GM12878 (cell line): ENCODE measurements around the gene CD180. TPM values are rescaled to one million over a fixed set of nuclear protein-coding genes. Genes with fewer than 3 reads are reported as not detected.

Experiments
- ATAC-seq: fragments of 200-7000 bp; cut with Tn5 transposase; 3 replicates; pipeline ENCODE4 v1.9.1; 2020; ENCODE audit warnings: mild to moderate bottlenecking, moderate library complexity
- BruUV-seq: library from RNA; stranded (reverse); fragments of 400-500 nt; replicated peaks from 2 replicates; lab custom pipeline; 2021; lab: Mats Ljungman, UMichigan
- CTCF ChIA-PET: fragments of 300-600 bp; sonication (Branson Sonifier 250); formaldehyde crosslinking; extraction: SDS; loops from one replicate; lab custom pipeline; 2021; ENCODE audit warnings: inconsistent platforms; lab: Yijun Ruan, JAX
- POLR2A ChIA-PET: fragments of 350-600 bp; formaldehyde crosslinking; extraction: SDS; loops from one replicate; lab custom pipeline; 2021; ENCODE audit warnings: inconsistent platforms; lab: Charles Lee
- RAD21 ChIA-PET: fragments of 300-600 bp; sonication (Branson Sonifier 250); formaldehyde crosslinking; loops from one replicate; lab custom pipeline; 2023; ENCODE audit warnings: antibody characterized with exemption; ENCODE audit not compliant: unreplicated experiment; lab: Charles Lee
- SMC1A ChIA-PET: fragments of 300-600 bp; sonication (Branson Sonifier 250); formaldehyde crosslinking; loops from one replicate; lab custom pipeline; 2023; ENCODE audit not compliant: unreplicated experiment, uncharacterized antibody; lab: Charles Lee
- DNase-seq: peaks from one replicate; pipeline ENCODE4 v3.0.0-alpha.2; 2011; ENCODE audit warnings: low read depth, low spot score
- FAIRE-seq: peaks from 3 replicates; lab custom pipeline; 2011; peaks lifted over from hg19 to GRCh38; lab: Jason Lieb, UNC
- H2AFZ ChIP-seq: 2 replicates; pipeline ENCODE4 v1.6.0; 2011; ENCODE audit warnings: low read depth, low read length, control low read depth; ENCODE audit not compliant: control insufficient read depth
- H3K27ac ChIP-seq: 2 replicates; pipeline ENCODE4 v1.5.1; 2011; ENCODE audit warnings: control low read depth; ENCODE audit not compliant: control insufficient read depth, insufficient read depth
- H3K27me3 ChIP-seq, 2 experiments: replicated peaks in 1 of 2; 2 replicates each; pipeline versions ENCODE4 v1.6.0 to v1.6.1; 2011; ENCODE audit warnings: low read length in 1 of 2; ENCODE audit not compliant: control insufficient read depth in 2 of 2, insufficient read depth in 2 of 2
- H3K36me3 ChIP-seq, 2 experiments: 2 replicates each; pipeline ENCODE4 v1.5.1; 2011; ENCODE audit warnings: low read length in 1 of 2; ENCODE audit not compliant: control insufficient read depth in 2 of 2, insufficient read depth in 2 of 2
- H3K4me1 ChIP-seq: 2 replicates; pipeline ENCODE4 v1.6.1; 2011; ENCODE audit warnings: mild to moderate bottlenecking, low read length, moderate library complexity, mixed read lengths; ENCODE audit not compliant: control insufficient read depth, insufficient read depth
- H3K4me2 ChIP-seq: 2 replicates; pipeline ENCODE4 v1.6.0; 2011; ENCODE audit warnings: control low read depth; ENCODE audit not compliant: control insufficient read depth, insufficient read depth
- H3K4me3 ChIP-seq: fragments of 200-600 bp; sonication (generic); 2 replicates; pipeline ENCODE4 v1.5.1; 2016
- H3K79me2 ChIP-seq: 2 replicates; pipeline ENCODE4 v1.6.0; 2011; ENCODE audit warnings: low read length; ENCODE audit not compliant: control insufficient read depth, insufficient read depth
- H3K9ac ChIP-seq: 2 replicates; pipeline ENCODE4 v1.8.0; 2011; ENCODE audit warnings: low read length, control low read depth, mixed read lengths; ENCODE audit not compliant: control insufficient read depth, insufficient read depth
- H3K9me3 ChIP-seq: replicated peaks from 3 replicates; pipeline ENCODE4 v1.5.1; 2011; ENCODE audit warnings: mild to moderate bottlenecking, low read length; ENCODE audit not compliant: control insufficient read depth, insufficient read depth
- H4K20me1 ChIP-seq: 2 replicates; pipeline ENCODE4 v1.6.0; 2011; ENCODE audit not compliant: control insufficient read depth, insufficient read depth
- CEBPB ChIP-seq, 2 experiments: fragments of 150-350 bp in 1 of 2; IDR thresholded peaks; 2 replicates each; pipeline ENCODE4 v1.6.1; 2012 to 2014; ENCODE audit warnings: low read depth in 2 of 2, low read length in 2 of 2, borderline replicate concordance in 1 of 2, inconsistent platforms in 1 of 2
- CTCF ChIP-seq, 3 experiments: IDR thresholded peaks in 2 of 3; conservative IDR thresholded peaks in 1 of 3; 2 replicates each; pipeline ENCODE4 v1.5.1; 2011; ENCODE audit warnings: low read depth in 3 of 3, low read length in 3 of 3, mild to moderate bottlenecking in 3 of 3, control low read depth in 2 of 3, moderate library complexity in 2 of 3, inconsistent platforms in 1 of 3, mixed read lengths in 1 of 3; ENCODE audit not compliant: control insufficient read depth in 2 of 3, insufficient read depth in 1 of 3; ENCODE audit errors: extremely low read depth in 1 of 3
- EED ChIP-seq: sonication (generic); IDR thresholded peaks from 2 replicates; pipeline ENCODE4 v1.6.1; 2016; ENCODE audit warnings: antibody characterized with exemption, low read depth
- IRF3 ChIP-seq: fragments of 450-650 bp; IDR thresholded peaks from 2 replicates; pipeline ENCODE4 v1.6.1; 2014; ENCODE audit warnings: mild to moderate bottlenecking
- LARP7 ChIP-seq: fragments of 450-650 bp; IDR thresholded peaks from 2 replicates; pipeline ENCODE4 v1.6.1; 2017; ENCODE audit warnings: mild to moderate bottlenecking
- NBN ChIP-seq: fragments of 450-650 bp; IDR thresholded peaks from 2 replicates; pipeline ENCODE4 v1.6.1; 2016
- NFXL1 ChIP-seq: fragments of 450-650 bp; IDR thresholded peaks from 2 replicates; pipeline ENCODE4 v1.6.1; 2017; ENCODE audit warnings: antibody characterized with exemption, mild to moderate bottlenecking, borderline replicate concordance
- NFYB ChIP-seq: IDR thresholded peaks from 2 replicates; pipeline ENCODE4 v1.6.1; 2011; ENCODE audit warnings: low read depth, mild to moderate bottlenecking, low read length, improper control_type of control experiment, moderate library complexity; ENCODE audit not compliant: insufficient read depth
- PAX5 ChIP-seq: IDR thresholded peaks from 2 replicates; pipeline ENCODE4 v1.6.1; 2011; ENCODE audit warnings: low read depth, low read length, borderline replicate concordance
- RAD21 ChIP-seq: IDR thresholded peaks from 2 replicates; pipeline ENCODE4 v1.6.1; 2011; ENCODE audit warnings: mild to moderate bottlenecking, low read depth, low read length, moderate library complexity; ENCODE audit not compliant: insufficient read depth
- RCOR1 ChIP-seq: conservative IDR thresholded peaks from 2 replicates; pipeline ENCODE4 v1.6.1; 2012; ENCODE audit warnings: low read depth, low read length, improper control_type of control experiment
- SMC3 ChIP-seq: IDR thresholded peaks from 2 replicates; pipeline ENCODE4 v1.6.1; 2011; ENCODE audit warnings: low read length, improper control_type of control experiment, borderline replicate concordance
- STAT1 ChIP-seq: fragments of 450-650 bp; conservative IDR thresholded peaks from 2 replicates; pipeline ENCODE4 v1.6.1; 2014; ENCODE audit warnings: antibody characterized with exemption, mild to moderate bottlenecking
- TCF7 ChIP-seq: IDR thresholded peaks from 2 replicates; pipeline ENCODE4 v1.6.1; 2014; ENCODE audit warnings: antibody characterized with exemption, borderline replicate concordance
- YBX1 ChIP-seq: fragments of 450-650 bp; IDR thresholded peaks from 2 replicates; pipeline ENCODE4 v1.6.1; 2016; ENCODE audit warnings: antibody characterized with exemption
- YY1 ChIP-seq: IDR thresholded peaks from 2 replicates; pipeline ENCODE4 v1.6.1; 2011; ENCODE audit warnings: low read depth, mild to moderate bottlenecking, low read length
- ZBED1 ChIP-seq: IDR thresholded peaks from 2 replicates; pipeline ENCODE4 v1.6.1; 2016; ENCODE audit warnings: borderline replicate concordance
- ZBTB11 ChIP-seq: fragments of 450-650 bp; formaldehyde crosslinking; IDR thresholded peaks from 2 replicates; pipeline ENCODE4 v1.5.0; 2022; ENCODE audit warnings: mild to moderate bottlenecking, missing genetic modification characterization
- WGBS: methylation state at CpG from one replicate; pipeline ENCODE4 v1.1.6; 2016; ENCODE audit warnings: low lambda C conversion rate; ENCODE audit not compliant: insufficient replicate concordance, insufficient coverage; ENCODE audit errors: missing lambda C conversion rate; 5-methylcytosine and 5-hydroxymethylcytosine counted together
- in situ Hi-C: fragments of 300-500 bp; cut with MboI; formaldehyde crosslinking; loops from 9 replicates; pipeline ENCODE4 v1.14.3; 2018; ENCODE audit warnings: mixed read lengths
- intact Hi-C: fragments of 100-400 bp; cut with micrococcal nuclease; formaldehyde crosslinking; loops from one replicate; pipeline ENCODE4 v1.14.2; 2022; ENCODE audit not compliant: unreplicated experiment
- polyA plus RNA-seq, 11 experiments: library from polyadenylated mRNA; depleted of rRNA in 4 of 11; unstranded in 6 of 11; stranded (reverse) in 5 of 11; fragments of >200 nt; fragmentation: Nextera tagmentation in 4 of 11; fragmentation: Illumina TruSeq in 1 of 11; extraction: Ambion mirVana in 4 of 11; extraction: Trizol in 1 of 11; gene quantifications; 1 replicate in 1 of 11; 2 replicates in 10 of 11; pipeline versions ENCODE4 v1.2.1 to v1.2.3, GENCODE V29; 2011 to 2016; ENCODE audit warnings: inconsistent platforms in 2 of 11, missing spikeins in 2 of 11, low read depth in 1 of 11
- total RNA-seq, 4 experiments: library from RNA; depleted of rRNA in 3 of 4; stranded (reverse); fragments of >200 nt in 3 of 4; fragmentation: Illumina TruSeq in 1 of 4; extraction: Trizol in 1 of 4; gene quantifications; 2 replicates each; pipeline versions ENCODE4 v1.2.1 to v1.2.3, GENCODE V29; 2013 to 2021

CD180 gene
- total and polyA plus RNA-seq, 10 of the 15 experiments (the other 5 are each of a cell fraction or from before 2014, with no cell fraction given), result 0.22 to 9.7 (median 2.9) TPM

GRCh38 chr5:67209141-67209771, 12.7 kb upstream of the CD180 start:
- no peak overlapping the region for H3K4me3 ChIP-seq
- 0 out of 2 replicates have a peak overlapping the region, but pooled peaks have one; percentile 11 for H3K4me2 ChIP-seq
- no peak overlapping the region for H3K9ac ChIP-seq
- H2AFZ ChIP-seq, result peak overlapping the region; percentile 11; the same call in 1 of the 2 replicates
- POLR2A ChIA-PET, result no interaction called here
- intact Hi-C loops, result loop anchor here (1.0 to 10.0 kb wide), 6 partner anchors 52 to 902 kb away; no protein-coding TSS in a partner anchor
- no peaks in the 10 kb centered on the region for H4K20me1 ChIP-seq
- DNase-seq (no peak), ATAC-seq (peak; percentile 56), FAIRE-seq (peak; percentile 95)
- BruUV-seq, result no TSS peak
- H3K79me2 ChIP-seq, result no peaks in the 10 kb centered on the region
- SMC1A ChIA-PET, result interaction anchor here (1.0 to 5.7 kb wide), 9 partner anchors 10 to 54 kb away, joined by 3 to 24 read pairs (median 10); no protein-coding TSS in a partner anchor
- CTCF ChIA-PET, result interaction anchor here (0.7 to 10.0 kb wide), 8 partner anchors 9 to 394 kb away, joined by 3 to 137 read pairs (median 4); no protein-coding TSS in a partner anchor
- no peaks in the 10 kb centered on the region for H3K9me3 ChIP-seq
- WGBS, result 17% methylated on average over 11 of the region's 11 CpGs
- H3K27ac ChIP-seq, result no peak overlapping the region
- H3K4me1 ChIP-seq, result peaks cover 38% of the 10 kb centered on the region
- in situ Hi-C loops, result loop anchor here (25.0 kb wide), 1 partner anchor 397 kb away; no protein-coding TSS in a partner anchor
- H3K36me3 ChIP-seq, result no peaks in the 10 kb centered on the region
- no peaks in the 10 kb centered on the region for H3K27me3 ChIP-seq
- RAD21 ChIA-PET, result interaction anchor here (2.4 to 5.8 kb wide), 3 partner anchors 43 to 903 kb away, joined by 7 to 71 read pairs (median 31); no protein-coding TSS in a partner anchor
- TF ChIP-seq RAD21 (peak; percentile 78), CTCF (IDR thresholded peaks at IDR 0.05 in 2 of 3, conservative IDR thresholded peaks at IDR 0.05 in 1 of 3; ENCODE audit: control insufficient read depth in 2 of 3, extremely low read depth in 1 of 3, insufficient read depth in 1 of 3, low read depth in 3 of 3, low read length in 3 of 3) (peak; percentile 68 to 88 (median 71)), NFXL1 (no peak), RCOR1 (no peak), IRF3 (no peak), NFYB (no peak), NBN (no peak), YY1 (0 out of 2 replicates have a peak, but pooled peaks have one; percentile 35), SMC3 (peak; percentile 83), ZBED1 (no peak), STAT1 (no peak), TCF7 (no peak), YBX1 (no peak), LARP7 (no peak), ZBTB11 (no peak), EED (0 out of 2 replicates have a peak, but pooled peaks have one; percentile 30), CEBPB (IDR thresholded peaks at IDR 0.05; ENCODE audit: borderline replicate concordance in 1 of 2, low read depth in 2 of 2, low read length in 2 of 2) (no peak), PAX5 (no peak)
